Measurements from ENCODE around the gene LRMDA.

Gene LRMDA

DNA sequence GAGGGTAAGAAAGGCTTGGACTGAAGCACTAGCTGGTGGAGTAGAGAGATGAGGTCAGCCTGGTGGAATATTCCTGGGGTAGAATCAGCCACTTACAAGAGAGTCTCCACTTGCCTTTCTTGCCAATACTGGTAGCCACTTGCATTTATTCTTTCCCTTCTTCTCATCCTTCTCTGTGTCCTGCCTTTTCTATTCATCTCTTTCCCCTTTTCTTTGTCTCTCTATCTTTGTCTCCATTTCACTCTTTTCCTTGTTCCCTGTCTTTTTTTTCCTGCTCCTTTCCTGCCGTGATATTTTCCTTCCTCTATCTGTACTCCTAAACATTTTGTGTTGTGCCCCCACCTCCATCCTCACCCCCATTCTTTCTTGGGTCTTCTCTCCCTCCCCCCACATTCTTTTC lies 214.3 kb downstream of the LRMDA start:
- H3K4me3 ChIP-seq (ENCODE audit: low read depth, low read length): no peak overlapping the region
- TF ChIP-seq, protein P1, sequence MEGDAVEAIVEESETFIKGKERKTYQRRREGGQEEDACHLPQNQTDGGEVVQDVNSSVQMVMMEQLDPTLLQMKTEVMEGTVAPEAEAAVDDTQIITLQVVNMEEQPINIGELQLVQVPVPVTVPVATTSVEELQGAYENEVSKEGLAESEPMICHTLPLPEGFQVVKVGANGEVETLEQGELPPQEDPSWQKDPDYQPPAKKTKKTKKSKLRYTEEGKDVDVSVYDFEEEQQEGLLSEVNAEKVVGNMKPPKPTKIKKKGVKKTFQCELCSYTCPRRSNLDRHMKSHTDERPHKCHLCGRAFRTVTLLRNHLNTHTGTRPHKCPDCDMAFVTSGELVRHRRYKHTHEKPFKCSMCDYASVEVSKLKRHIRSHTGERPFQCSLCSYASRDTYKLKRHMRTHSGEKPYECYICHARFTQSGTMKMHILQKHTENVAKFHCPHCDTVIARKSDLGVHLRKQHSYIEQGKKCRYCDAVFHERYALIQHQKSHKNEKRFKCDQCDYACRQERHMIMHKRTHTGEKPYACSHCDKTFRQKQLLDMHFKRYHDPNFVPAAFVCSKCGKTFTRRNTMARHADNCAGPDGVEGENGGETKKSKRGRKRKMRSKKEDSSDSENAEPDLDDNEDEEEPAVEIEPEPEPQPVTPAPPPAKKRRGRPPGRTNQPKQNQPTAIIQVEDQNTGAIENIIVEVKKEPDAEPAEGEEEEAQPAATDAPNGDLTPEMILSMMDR (IDR thresholded peaks at IDR 0.05; ENCODE audit: low read depth, low read length, missing control alignments): no peak
- no peak for DNase-seq (ENCODE audit: low read depth)

DNA sequence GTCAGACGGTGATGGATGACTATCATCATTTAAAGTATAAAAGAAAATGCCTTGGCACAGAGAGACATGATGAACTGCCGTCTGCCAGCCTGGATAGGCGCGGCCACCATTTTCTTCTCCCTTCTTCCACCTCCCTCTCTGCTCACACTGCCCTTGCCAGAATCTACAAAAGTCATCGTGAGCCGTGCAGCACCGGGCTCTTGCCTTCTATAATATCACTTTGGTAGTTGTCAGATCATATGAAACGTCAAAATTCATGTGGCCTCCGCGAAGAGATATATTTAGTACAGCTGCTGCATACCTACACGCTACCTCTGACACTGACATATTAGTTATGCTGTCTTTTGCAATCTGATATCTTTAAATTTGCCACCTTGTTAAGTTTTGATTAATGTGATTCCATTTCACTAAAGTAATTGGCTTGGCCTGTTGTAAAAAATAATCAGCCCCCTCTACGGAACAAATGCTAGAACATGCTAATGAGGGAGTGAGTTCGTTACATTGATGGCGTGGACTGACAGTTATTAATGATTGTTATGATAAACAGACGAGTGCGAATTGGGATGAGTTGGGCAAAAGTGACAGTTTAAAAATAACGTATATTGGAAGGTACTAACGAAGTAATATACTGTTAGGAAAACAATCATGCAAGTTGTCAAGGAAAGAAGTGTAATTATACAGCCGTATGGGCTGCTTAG lies 214.9 kb downstream of the LRMDA start:
- H3K4me3 ChIP-seq (ENCODE audit: low read depth, low read length): no peak overlapping the region
- no peak for DNase-seq (ENCODE audit: low read depth)
- TF ChIP-seq, protein P1 (IDR thresholded peaks at IDR 0.05; ENCODE audit: low read depth, low read length, missing control alignments): no peak

DNA sequence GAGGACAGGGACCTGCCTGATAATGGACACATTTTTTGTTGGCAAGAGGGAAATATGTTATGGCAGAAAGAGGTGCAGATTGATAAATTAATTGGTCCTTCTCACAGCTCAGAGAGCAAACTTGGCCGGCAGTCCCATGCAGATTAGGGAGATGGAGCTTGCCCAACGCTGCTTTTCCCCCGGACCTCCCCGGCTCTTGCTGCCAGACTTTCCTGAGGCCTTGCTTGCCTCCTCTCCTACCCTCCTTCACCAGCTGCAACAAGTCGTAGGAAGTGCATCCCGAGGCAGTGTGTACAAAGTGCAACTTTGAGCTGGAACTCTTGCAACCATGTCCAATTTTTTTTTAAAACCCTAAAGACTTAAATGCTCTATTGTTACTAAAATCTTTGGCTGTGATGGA lies 215.5 kb downstream of the LRMDA start:
- no peak for DNase-seq (ENCODE audit: low read depth)
- TF ChIP-seq, protein P1 (IDR thresholded peaks at IDR 0.05; ENCODE audit: low read depth, low read length, missing control alignments): no peak
- H3K4me3 ChIP-seq (ENCODE audit: low read depth, low read length): no peak overlapping the region

DNA sequence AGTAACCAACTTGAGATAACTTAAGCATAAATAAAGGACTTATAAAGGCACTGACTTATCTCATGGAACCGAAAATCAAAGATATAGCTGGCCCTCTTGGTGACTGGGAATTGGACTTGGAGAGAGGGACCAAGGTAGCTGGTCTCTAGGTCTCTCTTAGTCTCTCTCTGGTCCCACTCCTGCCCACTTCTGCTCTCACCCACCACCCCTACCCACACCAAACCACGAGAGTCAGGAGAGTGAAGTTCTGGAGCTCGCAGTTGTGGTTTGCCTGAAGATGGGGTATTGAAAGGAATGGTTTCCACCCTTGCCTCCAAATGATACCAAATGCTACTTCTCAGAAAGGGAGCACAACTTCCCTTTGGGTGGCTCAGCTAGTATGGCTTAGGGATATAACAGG lies 216.3 kb downstream of the LRMDA start:
- TF ChIP-seq, protein P1 (IDR thresholded peaks at IDR 0.05; ENCODE audit: low read depth, low read length, missing control alignments): no peak
- no peak for DNase-seq (ENCODE audit: low read depth)
- H3K4me3 ChIP-seq (ENCODE audit: low read depth, low read length): no peak overlapping the region

DNA sequence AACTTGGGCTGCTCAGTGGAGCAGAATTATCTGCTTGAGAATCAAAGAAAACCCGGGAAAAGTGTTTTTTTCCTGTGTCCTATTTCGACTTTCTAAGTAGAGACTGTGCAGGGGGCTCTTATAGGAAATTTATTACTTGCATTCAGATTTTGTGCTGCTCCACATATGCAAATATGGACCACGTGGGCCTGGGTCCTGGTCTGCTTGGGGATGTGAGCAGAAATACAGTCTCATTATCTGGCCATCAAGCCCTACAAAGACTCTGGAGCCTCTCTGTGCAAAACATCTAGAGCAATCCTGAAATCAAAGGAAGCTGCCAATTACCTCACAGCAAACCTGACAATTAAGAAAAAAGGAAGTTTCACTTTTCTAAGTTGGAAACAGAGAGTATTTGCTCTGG lies 216.9 kb downstream of the LRMDA start:
- DNase-seq (ENCODE audit: low read depth): no peak
- H3K4me3 ChIP-seq (ENCODE audit: low read depth, low read length): no peak overlapping the region
- TF ChIP-seq, protein P1 (IDR thresholded peaks at IDR 0.05; ENCODE audit: low read depth, low read length, missing control alignments): no peak

DNA sequence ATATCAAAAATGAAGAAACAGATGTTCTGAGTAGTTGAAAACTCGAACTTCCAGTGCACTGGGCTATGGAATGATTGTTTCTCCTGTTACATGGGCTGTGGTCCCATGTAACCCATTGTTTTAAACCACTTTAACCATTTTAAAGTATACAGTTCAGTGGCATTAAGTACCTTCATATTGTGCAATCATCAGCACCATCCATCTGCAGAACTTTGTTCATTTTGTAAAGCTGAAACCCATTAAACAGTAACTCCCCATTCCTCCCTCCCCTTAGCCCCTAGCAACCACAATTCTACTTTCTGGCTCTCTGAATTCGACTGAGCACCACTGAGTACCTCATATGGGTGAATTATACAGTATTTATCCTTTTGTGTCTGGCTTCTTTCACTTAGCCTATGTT lies 217.4 kb downstream of the LRMDA start:
- H3K4me3 ChIP-seq (ENCODE audit: low read depth, low read length): no peak overlapping the region
- TF ChIP-seq, protein P1 (IDR thresholded peaks at IDR 0.05; ENCODE audit: low read depth, low read length, missing control alignments): no peak
- DNase-seq (ENCODE audit: low read depth): no peak

DNA sequence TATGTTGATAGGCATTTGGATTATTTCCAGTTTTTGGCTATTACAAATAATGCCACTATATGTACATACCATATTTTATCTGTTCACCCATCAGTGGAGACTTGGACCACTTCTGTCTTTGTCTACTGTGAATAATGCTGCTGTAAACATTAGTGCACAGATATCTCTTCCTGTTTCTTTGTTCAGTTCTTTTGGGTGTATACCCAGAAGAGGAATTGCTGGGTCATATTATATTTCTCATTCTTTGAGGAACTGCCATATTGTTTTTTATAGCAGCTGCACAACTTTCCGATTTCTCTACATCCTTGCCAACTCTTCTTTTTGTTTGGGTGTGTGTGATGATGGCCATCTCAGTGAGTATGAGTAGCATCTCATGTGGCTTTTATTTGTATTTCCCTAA lies 218.0 kb downstream of the LRMDA start:
- no peak overlapping the region for H3K4me3 ChIP-seq (ENCODE audit: low read depth, low read length)
- DNase-seq (ENCODE audit: low read depth): no peak
- TF ChIP-seq, protein P1 (IDR thresholded peaks at IDR 0.05; ENCODE audit: low read depth, low read length, missing control alignments): no peak
